Stimulated activated CD8-positive, alpha-beta memory T cell treated with anti-CD3 and anti-CD28 coated beads, Interleukin-7, amount 100 ng/mL, for 1 hour (primary cell): ENCODE results near the gene FAM186B.

ENCODE experiments used
- DNase-seq, 2 donors: peaks; one replicate each; pipeline ENCODE4 v3.0.0-alpha.2; 2020; ENCODE audit warnings: low read depth in 2 of 2

The FAM186B gene

GRCh38 chr12:49567611-49568441, 37.6 kb downstream of the FAM186B start, which contains the start of gene MCRS1:
Gene MCRS1 (minus strand): TSS chr12:49568142. CDS start chr12:49566731, 1,411 bp downstream.
- peak; percentile 66 to 74 for DNase-seq

GRCh38 chr12:49567302-49567610, 38.2 kb downstream of the FAM186B start:
- DNase-seq = no peak

GRCh38 chr12:49566361-49566760, 39.1 kb downstream of the FAM186B start:
- DNase-seq = no peak

GRCh38 chr12:49565406-49566265, 39.8 kb downstream of the FAM186B start:
- no peak for DNase-seq

- DNase-seq = no peak
These were observed 40.6 kb downstream of the FAM186B start for GRCh38 chr12:49564686-49565405.

- DNase-seq = no peak
These were observed 41.3 kb downstream of the FAM186B start for GRCh38 chr12:49563951-49564685.

GRCh38 chr12:49562831-49563230, 42.6 kb downstream of the FAM186B start:
- DNase-seq = no peak

GRCh38 chr12:49562233-49562632, 43.2 kb downstream of the FAM186B start:
- DNase-seq = no peak

- DNase-seq = no peak
These were observed 44.7 kb downstream of the FAM186B start for GRCh38 chr12:49560695-49561094.

- no peak for DNase-seq
These were observed 46.3 kb downstream of the FAM186B start for GRCh38 chr12:49559011-49559675.

GRCh38 chr12:49558526-49558925, 46.9 kb downstream of the FAM186B start:
- no peak for DNase-seq

- DNase-seq = no peak
These were observed 47.6 kb downstream of the FAM186B start for GRCh38 chr12:49557917-49558215.

GRCh38 chr12:49557187-49557916, 48.1 kb downstream of the FAM186B start:
- no peak for DNase-seq

GRCh38 chr12:49556391-49557186, 48.9 kb downstream of the FAM186B start:
- no peak for DNase-seq

- no peak for DNase-seq
These were observed 49.6 kb downstream of the FAM186B start for GRCh38 chr12:49555631-49556390.

GRCh38 chr12:49554266-49554665, 51.2 kb downstream of the FAM186B start:
- no peak for DNase-seq

- DNase-seq = no peak
These were observed 51.8 kb downstream of the FAM186B start for GRCh38 chr12:49553512-49554088.

GRCh38 chr12:49552899-49553298, 52.5 kb downstream of the FAM186B start:
- no peak for DNase-seq

GRCh38 chr12:49552425-49552824, 53.0 kb downstream of the FAM186B start:
- no peak for DNase-seq
